Measurements from ENCODE around the gene FAM193A.
"Not testable (repeated sequence)": the region's sequence is repeated elsewhere in the genome, so short reads cannot be mapped to it uniquely, and the experiment has no call there.

FAM193A gene

GRCh38 chr4:2695346-2696060 is 159.1 kb downstream of the FAM193A start:
- no peak for DNase-seq (ENCODE audit: low read depth)

DNA sequence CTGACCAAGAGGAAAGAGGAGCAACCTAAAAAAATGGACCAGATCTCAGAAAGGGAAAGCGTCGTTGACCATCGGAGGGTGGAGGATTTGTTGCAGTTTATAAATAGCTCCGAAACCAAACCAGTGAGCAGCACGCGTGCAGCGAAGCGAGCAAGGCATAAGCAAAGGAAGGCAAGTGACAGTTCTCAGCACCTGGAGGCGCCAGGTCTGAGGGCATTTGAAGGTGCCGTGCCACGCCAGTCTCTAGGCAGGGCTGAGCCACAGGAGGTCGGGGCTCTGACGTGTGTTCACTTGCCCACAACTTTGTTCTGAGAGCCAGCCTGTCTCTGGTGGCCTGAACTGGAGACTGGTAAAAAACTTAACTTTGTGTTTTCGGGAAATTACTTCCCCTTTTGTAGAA is 160.0 kb downstream of the FAM193A start:
- DNase-seq (ENCODE audit: low read depth), result no peak

DNA sequence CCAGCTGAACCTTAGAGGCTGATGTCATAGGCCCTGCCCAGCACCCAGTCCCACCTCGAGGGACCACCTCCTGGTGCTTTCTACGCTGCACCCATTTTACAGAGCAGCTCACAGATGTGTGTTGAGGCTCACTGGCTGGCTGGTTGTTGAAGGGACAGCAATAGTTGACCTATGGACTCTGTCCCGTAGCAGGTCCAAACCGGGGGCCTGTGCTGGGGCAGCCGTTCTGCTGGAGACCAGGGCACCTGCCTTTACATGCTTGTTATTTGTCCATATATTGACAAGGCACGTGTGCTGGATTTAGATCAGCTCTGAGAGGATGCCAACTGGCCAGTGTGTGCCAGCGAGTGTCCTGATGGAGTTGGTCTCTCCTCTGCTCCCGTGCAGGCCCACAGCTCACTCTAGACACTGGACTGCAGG is 161.6 kb downstream of the FAM193A start:
- DNase-seq (ENCODE audit: low read depth), result no peak

DNA sequence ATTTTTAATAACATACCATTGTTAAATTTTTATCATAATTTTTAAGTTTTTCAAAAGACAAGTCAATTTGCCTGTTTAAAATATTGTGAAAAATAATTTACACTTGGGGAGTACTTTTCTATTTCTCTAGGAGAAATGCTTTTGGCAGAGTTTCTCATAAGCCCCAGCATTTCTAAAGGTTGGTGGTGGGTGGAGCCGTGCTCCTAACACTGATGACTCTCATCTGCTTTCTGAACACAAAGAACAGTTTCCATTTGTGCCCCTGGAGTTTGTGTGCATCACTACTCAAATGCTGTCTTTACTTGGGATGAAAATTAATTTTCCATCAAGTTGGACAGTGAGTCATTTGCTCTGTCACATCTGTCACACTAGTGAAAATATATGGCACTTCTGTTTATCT is 162.1 kb downstream of the FAM193A start:
- no peak for DNase-seq (ENCODE audit: low read depth)

DNA sequence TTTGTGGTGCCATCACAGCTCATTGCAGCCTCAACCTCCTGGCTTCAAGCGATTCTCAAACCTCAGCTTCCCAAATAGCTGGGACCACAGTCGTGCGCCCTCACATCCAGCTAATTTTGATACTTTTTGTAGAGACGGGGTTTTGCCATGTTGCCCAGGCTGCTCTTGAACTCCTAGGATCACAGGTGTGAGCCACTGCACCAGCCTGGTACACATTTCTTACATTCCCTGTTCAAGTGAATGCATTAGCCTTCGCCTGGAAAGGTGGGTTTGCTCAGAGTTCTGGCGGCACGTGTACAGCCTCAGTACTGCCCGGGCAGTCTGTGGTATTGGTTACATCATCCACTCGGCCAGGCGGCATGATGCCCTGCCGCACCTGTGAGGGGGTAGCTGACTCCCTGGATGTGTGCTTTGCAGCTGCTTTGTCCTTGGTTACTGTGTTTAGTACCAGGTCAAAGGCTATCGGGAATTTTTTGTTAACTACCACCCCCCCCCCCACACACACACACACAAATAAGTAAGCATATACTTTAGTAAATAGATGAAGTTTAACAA is 162.6 kb downstream of the FAM193A start:
- DNase-seq (ENCODE audit: low read depth), result no peak

DNA sequence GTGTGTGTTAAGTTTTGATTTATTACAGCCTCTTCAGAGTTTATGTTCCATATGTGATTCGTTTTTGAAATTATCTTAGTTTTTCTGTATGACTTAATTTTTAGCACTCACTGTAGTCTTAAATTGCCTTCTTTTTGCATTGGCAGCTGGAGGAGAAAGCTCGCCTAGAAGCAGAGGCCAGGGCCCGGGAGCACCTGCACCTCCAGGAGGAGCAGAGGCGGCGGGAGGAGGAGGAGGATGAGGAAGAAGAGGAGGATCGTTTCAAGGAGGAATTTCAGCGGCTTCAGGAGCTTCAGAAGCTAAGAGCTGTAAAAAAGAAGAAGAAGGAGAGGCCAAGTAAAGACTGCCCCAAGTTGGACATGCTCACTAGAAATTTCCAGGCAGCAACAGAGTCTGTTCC is 163.1 kb downstream of the FAM193A start:
- DNase-seq (ENCODE audit: low read depth), result no peak

DNA sequence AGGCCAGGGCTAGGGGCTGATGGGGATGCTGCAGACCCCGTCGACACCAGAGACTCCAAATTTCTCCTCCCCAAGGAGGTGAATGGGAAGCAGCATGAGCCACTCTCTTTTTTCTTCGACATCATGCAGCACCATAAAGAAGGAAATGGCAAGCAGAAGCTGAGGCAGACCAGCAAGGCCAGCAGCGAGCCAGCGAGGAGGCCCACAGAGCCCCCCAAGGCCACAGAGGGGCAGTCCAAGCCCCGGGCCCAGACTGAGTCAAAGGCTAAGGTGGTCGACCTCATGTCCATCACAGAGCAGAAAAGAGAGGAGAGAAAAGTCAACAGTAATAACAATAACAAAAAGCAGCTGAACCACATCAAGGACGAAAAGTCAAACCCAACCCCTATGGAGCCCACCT is 163.6 kb downstream of the FAM193A start:
- no peak for DNase-seq (ENCODE audit: low read depth)

DNA sequence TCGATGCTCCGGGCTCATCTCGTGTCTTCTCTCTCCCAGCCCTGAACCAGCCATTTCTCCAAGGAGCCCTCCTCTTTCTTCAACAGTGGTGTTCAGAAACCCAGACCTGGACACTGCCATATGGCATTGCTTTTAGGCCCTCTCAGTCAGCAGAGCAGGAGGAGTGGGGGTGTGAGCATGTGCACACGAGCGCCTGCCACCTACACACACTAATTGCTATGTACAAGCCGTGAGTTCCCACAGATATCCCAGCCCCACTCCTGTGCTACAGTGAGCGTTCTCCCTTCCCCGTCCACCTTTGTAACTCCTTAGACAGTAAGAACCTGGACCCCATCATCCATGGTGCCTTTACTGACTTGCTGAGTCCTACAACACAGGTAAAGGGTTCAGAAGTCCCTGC is 165.9 kb downstream of the FAM193A start:
- no peak for DNase-seq (ENCODE audit: low read depth)

DNA sequence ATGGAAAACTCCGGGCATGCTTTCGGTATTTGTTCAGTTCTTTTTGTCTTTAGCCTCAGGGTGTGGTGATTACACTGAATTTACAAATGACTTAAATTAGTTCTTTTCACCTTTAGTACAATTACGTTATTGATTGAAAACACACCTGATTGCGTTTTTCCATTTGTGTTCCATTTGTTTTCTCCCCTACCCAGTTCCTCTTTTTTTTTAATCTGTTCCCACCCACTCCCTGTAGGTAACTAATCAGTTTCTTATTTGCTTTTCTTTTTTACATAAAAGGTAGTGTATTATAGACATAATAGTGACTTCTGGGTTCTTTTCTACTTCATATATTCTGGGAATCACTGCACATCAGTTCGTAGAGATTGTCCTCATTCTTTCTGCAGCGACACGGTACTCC is 166.3 kb downstream of the FAM193A start:
- no peak for DNase-seq (ENCODE audit: low read depth)

GRCh38 chr4:2712261-2712842 is 175.9 kb downstream of the FAM193A start:
- no peak for DNase-seq (ENCODE audit: low read depth)

GRCh38 chr4:2713337-2713736 is 176.9 kb downstream of the FAM193A start:
- DNase-seq (ENCODE audit: low read depth), result no peak

DNA sequence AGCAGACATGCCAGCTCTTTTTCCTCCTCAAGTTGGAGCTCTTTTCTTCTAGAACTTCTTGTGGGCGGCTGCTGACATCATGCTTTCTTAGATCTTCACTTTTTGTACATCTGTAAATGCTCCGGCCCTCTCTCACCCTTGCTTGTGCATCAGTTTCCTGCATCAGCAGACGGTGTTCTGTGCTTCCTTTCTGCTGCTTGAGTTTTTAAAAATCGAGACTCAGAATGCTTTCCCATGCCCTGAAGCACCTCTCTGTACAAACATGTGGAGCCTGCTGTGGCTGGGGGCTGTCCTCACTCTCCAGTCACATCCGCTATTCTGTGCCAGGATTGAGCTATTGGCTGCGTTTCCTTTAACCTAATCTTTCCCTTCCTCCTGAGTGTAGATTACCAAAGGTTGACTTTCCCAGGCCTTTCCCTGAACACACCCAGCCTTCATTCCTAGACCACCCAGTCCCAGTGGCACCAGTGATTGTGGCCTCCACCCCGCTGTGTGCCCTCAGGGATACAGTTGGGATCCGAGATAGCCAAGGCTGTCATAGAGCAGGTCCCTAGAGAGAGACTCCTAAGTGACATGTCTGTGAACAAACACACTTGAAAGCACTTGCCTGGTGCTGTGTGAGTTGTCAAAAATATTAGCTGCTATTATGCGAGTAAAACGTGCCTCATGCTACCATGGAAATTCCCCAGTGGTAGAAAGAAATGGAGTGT is 177.8 kb downstream of the FAM193A start:
- no peak for DNase-seq (ENCODE audit: low read depth)

DNA sequence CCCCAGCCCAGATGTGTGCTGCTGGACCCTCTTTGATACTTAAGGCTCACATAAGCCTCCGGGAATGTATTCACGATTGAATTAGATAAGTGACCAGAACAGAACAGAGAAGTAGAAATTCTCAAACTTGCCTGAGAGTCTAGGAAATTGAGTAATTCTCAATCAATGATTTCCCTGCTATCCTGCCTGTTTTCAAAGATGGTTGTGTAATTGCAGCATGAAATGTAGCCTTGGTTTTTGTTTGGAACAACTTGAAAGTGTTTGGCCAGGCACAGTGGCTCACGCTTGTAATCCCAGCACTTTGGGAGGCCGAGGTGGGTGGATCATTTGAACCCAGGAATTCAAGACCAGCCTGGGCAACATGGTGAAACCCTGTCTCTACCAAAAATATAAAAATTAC is 178.5 kb downstream of the FAM193A start:
- no peak for DNase-seq (ENCODE audit: low read depth)

- DNase-seq (ENCODE audit: low read depth), result no peak
These were observed 179.0 kb downstream of the FAM193A start for GRCh38 chr4:2715426-2715825.

DNA sequence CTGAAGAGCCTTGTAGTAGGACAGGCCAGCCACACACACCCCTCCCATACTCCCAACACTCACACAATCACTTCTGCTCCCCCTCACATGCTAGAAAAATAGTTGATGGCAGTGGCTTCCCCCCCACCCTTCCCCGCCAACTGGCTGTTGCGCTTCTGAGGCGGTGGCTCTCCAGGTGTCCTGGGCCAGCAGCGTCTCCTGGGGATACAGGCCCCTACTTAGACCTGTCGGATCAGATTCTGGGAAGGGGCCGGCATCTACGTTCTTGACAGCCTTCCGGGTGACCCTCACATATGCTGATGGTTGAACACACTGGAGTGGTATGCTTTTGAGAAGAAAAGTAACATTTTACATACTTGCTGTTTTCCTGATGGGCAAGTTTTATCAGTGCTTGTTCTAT is 179.8 kb downstream of the FAM193A start:
- no peak for DNase-seq (ENCODE audit: low read depth)

DNA sequence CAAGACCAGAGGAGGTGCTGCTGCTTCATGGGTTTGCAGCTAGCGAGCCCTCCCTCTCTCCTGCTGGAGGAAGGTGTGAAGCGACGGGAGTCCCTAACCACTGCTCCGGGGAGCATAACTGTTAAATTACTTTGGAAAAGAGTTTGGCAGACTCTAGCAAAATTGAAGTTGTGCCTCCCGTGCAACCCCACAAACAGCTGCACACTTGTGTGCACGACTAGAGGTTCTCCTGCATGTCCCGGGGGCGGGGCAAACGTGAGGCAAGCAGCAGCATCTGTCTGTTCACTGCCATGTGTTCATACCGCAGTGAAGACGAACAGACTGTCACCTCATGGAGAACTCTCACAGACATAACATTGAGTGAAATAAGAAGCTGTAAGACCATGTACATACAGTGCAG is 185.1 kb downstream of the FAM193A start:
- DNase-seq (ENCODE audit: low read depth), result no peak

DNA sequence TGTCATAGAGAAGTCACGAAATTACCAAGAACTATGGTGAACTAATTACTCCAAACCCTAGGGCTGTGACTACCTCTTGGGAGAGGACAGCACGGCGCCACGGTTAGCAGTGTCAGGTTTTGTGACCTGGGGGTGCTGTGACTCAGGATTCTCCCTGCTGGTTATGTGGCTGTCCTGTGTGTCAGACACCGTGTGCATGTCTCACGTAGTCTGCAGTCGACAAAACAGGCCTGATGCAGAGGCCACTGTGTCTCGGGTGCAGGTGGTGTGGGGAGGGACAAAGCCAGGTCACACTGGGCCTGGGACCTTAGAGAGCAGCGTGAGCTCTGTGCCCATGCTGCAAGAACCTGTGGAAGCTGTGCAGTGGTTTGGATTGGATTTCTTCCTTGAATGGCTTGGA is 185.6 kb downstream of the FAM193A start:
- no peak for DNase-seq (ENCODE audit: low read depth)

DNA sequence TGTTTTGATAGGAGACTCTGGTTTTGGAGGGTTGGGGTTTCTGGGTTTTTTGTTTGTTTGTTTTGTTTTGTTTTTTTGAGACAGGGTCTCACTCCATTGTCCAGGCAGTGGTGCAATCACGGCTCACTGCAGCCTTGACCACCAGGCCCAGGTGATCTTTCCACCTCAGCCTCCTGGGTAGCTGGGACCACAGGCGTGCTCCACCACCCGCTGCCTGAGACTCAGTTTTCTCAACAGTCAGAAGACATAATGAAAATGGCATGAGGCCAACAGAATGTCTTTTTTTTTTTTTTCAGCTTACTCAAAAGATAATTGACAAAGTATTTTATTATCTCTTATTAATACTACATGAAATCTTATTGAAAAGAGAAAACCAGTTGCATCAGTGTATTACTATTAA is 187.3 kb downstream of the FAM193A start:
- no peak for DNase-seq (ENCODE audit: low read depth)

- DNase-seq (ENCODE audit: low read depth), result no peak
These were observed 188.9 kb downstream of the FAM193A start for GRCh38 chr4:2725380-2725779.

GRCh38 chr4:2726881-2727280 is 190.4 kb downstream of the FAM193A start:
- DNase-seq (ENCODE audit: low read depth), result not testable (repeated sequence)

- DNase-seq (ENCODE audit: low read depth), result no peak
These were observed 191.8 kb downstream of the FAM193A start for GRCh38 chr4:2728221-2728620.

- DNase-seq (ENCODE audit: low read depth), result no peak
These were observed 192.5 kb downstream of the FAM193A start for GRCh38 chr4:2728806-2729532.

DNA sequence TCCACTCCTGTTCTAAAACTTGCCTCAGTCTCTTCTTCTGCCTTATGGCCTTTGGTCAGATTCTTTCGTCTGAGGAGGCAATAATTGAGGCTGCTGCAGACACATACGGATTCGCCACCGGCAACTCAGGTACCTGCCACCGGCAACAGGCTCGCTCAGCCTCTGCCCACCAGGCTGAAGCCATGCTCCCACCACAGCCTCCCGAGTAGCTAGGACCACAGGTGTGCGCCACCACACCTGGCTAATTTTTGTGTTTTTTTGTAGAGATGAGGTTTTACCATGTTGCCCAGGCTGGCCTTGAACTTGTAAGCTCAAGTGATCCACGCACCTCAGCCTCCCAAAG is 193.1 kb downstream of the FAM193A start:
- no peak for DNase-seq (ENCODE audit: low read depth)

All from activated T-helper 9 cell treated with anti-CD3 and anti-CD28 coated beads, Interleukin-2, amount 50 U/mL, for 16 hours (primary cell).